ENCODE data around the gene ARHGAP25.

Gene ARHGAP25

DNA sequence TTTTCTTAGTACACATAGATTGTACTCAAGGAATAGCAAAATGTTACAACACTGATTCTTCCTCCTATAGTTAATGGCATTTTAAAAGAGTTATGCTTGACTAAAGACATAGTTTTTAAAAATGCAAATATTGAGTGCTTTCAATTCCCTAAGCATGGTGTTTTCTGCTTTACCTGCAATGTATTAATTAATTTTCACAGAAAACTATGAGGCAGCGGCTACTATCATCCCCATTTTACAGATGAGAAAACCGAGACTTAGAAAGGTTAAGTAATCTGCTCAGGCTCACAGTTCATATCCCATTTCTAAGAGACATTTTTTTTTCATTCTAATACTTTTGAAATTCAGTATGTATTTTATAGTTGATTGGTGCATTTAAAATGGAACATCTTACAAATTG, 98.6 kb downstream of the ARHGAP25 start:
- DNase-seq, result no peak

- peak in 1 of 2 donors; percentile 29 for DNase-seq
Observed at GRCh38 chr2:68834737-68835376, 100.2 kb downstream of the ARHGAP25 start.

DNA sequence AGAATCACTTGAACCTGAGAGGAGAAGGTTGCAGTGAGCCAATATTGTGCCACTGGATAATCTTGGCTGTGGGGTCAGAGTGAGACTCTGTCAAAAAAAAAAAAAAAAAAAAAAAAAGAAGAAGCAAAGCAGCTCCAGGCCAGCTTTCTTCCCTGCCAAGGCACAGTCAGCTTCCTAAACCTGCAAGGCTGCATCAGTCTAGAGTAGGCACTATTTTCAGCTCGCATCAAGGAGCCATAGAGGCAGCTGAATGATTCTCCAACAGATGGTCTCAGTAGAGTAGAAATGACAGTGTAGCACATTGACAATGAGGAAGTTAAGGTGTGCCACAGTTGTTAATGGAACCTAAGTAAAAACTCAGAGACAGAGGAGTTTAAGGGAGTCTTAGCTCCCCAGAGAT, 101.0 kb downstream of the ARHGAP25 start:
- peak in 1 of 2 donors; percentile 26 for DNase-seq

- peak; percentile 70 to 76 for DNase-seq
Observed at GRCh38 chr2:68837164-68837860, 102.7 kb downstream of the ARHGAP25 start.

- DNase-seq, result no peak
Observed at GRCh38 chr2:68837861-68838341, 103.3 kb downstream of the ARHGAP25 start.

GRCh38 chr2:68838641-68839040, 104.0 kb downstream of the ARHGAP25 start:
- DNase-seq, result no peak

DNA sequence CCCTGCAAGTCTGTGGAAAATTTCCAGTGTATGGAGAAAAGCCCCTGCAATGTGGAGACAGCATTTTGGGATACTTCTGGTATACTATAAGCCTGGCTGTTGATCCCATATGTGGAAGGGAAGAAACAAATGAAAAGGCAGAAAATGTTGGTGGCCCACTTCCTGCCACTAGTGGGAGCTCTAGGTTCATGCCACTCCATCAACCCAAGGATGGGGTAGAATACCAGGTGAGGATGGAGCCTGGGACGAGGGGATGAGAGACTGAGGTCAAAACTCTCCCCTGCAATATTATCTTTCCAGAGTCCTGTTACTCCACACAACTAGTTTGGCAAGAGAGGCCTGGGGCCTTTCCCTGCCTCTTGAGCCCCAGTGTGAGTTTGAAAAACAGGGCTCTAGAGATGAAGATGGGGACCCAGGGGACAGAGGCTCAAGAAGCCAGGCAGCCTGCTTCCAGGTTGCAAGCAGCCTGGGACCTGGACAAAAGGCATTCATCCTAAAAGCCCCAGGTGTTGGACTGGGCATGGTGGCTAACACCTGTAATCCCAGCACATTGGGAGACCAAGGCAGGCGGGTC, 104.7 kb downstream of the ARHGAP25 start:
- DNase-seq, result peak in 1 of 2 donors; percentile 39

- no peak for DNase-seq
Observed at GRCh38 chr2:68845043-68845442, 110.4 kb downstream of the ARHGAP25 start.

- no peak for DNase-seq
Observed at GRCh38 chr2:68846091-68846490, 111.5 kb downstream of the ARHGAP25 start.

- DNase-seq, result no peak
Observed at GRCh38 chr2:68847751-68848150, 113.1 kb downstream of the ARHGAP25 start.

- DNase-seq, result no peak
Observed at GRCh38 chr2:68849579-68850030, 115.0 kb downstream of the ARHGAP25 start.

DNA sequence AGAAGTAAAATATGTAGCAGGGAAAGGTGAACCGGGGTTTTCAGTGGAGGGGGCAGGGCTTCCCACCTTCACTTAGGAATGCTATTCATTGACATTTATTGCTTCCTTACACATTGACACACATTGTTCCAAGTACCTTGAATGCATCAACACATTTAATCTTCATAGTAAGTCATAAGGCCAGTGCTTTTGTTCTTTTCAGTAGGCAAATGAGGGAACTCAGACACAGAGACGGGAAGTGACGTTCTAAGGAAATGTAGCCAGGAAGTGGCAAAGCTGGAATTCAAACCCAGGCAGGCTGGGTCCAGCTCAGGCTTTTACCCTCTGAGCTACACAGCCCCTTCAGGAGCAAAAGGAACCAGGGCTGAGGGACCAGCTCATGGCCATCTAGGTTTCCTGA, 115.9 kb downstream of the ARHGAP25 start:
- no peak for DNase-seq

- DNase-seq, result no peak
Observed at GRCh38 chr2:68853035-68853434, 118.4 kb downstream of the ARHGAP25 start.

- DNase-seq, result no peak
Observed at GRCh38 chr2:68853915-68854314, 119.3 kb downstream of the ARHGAP25 start.

GRCh38 chr2:68854476-68854875, 119.9 kb downstream of the ARHGAP25 start:
- DNase-seq, result no peak

GRCh38 chr2:68855550-68855949, 120.9 kb downstream of the ARHGAP25 start:
- no peak for DNase-seq

DNA sequence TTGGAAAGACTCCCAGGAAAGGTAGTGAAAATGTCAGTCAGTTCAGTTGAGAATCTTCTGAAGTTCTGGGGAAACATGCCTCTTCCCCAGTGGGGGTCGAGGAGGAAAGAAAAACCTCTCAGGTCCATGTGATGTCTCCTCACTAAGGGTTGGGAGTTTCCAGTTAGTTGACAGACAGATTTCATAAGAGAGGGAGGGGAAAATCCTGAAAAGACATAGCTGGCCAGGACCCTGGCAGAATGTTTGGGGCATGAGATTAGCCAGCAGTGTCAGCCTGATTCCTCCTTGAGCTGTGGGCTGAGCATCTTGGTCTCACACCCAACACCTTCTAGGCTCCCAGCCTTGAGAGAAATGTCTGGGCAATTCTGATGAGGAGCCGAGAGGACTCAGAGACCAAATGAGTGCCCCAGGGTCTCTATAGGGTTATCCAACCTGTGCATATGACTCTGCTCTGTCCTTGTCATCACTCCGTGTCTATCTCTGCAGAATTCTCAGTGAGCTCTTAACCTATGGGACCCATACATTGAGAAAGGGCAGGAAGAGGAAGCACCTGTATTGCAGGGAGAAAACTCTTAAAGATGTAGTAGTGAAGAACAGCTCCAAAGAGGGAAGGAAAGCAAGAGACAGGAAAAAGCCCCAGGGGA, 122.7 kb downstream of the ARHGAP25 start:
- no peak for DNase-seq

- DNase-seq, result peak in 1 of 2 donors; percentile 66
Observed at GRCh38 chr2:68857855-68858456, 123.3 kb downstream of the ARHGAP25 start.

DNA sequence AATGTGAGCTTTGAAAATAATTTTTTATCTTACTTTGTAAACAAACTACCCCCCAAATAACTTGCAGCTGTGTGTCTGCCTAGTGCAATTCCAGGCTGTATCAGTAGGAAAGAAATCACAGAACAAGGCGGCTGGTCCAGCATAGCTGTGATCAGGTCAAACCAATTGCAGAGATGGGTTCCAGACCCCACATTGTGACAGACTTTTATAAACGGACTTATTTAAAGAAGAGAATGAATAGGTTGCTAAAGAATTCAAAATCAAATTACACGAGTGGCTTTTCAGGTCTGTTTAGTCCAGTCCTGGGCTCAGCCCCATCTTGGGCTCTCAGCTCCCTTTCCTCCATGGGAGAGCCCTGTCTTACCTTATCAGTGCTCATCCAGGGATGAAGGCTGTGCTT, 125.5 kb downstream of the ARHGAP25 start:
- no peak for DNase-seq

GRCh38 chr2:68861330-68861729, 126.7 kb downstream of the ARHGAP25 start:
- DNase-seq, result no peak

GRCh38 chr2:68862889-68863288, 128.3 kb downstream of the ARHGAP25 start:
- no peak for DNase-seq

DNA sequence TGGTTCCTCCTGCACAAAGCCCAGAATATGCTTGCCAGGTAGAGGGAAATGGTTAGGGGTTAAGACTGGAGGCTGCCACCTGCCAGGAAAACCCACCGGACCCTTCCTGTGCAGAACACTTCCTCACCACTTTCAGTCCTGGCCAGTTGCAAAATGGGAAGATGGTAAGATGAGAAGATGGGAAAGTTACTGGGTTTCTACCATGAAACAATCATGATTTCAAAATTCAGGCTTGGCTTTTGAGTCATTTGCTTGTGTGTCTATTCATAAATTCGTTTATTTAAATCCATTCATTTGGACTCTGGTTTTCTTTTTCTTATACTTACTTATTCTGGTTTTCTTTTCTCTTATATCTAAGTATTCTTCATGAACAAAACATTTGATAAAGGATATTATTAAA, 129.4 kb downstream of the ARHGAP25 start:
- DNase-seq, result no peak

- DNase-seq, result no peak
Observed at GRCh38 chr2:68865108-68865507, 130.5 kb downstream of the ARHGAP25 start.
